Body of pancreas (tissue), 4 donors: Measurements from ENCODE around the gene SART3. TPM values are rescaled to one million over a fixed set of nuclear protein-coding genes. Genes with fewer than 3 reads are reported as not detected.
A peak's percentile ranks its signal among the peaks of the same experiment; 100 is the strongest.

Experiments
- ATAC-seq: fragments of 150-250 bp; one replicate; pipeline ENCODE4 v1.9.1; 2016
- DNase-seq, 4 donors: peaks; one replicate each; pipeline ENCODE4 v3.0.0-alpha.2; 2019
- H3K27ac ChIP-seq, 4 donors: fragments of 200-600 bp; sonication (generic); 1 replicate in 3 of 4; 2 replicates in 1 of 4; pipeline versions ENCODE4 v1.5.1 to v1.6.1; 2016 to 2019; ENCODE audit warnings: mild to moderate bottlenecking in 1 of 4, mixed read lengths in 1 of 4, moderate library complexity in 1 of 4
- H3K27me3 ChIP-seq, 2 donors: fragments of 200-600 bp; sonication (generic); one replicate each; pipeline ENCODE4 v1.6.0; 2016; ENCODE audit warnings: mild to moderate bottlenecking in 1 of 2
- H3K36me3 ChIP-seq, 2 donors: fragments of 200-600 bp; sonication (generic); replicated peaks in 1 of 2; 2 replicates each; pipeline ENCODE4 v1.5.1; 2016; ENCODE audit warnings: low read depth in 2 of 2; ENCODE audit not compliant: insufficient read depth in 1 of 2
- H3K4me1 ChIP-seq: fragments of 200-600 bp; sonication (generic); one replicate; pipeline ENCODE4 v1.6.0; 2016
- H3K4me3 ChIP-seq, 2 donors: fragments of 200-600 bp; sonication (generic); 1 replicate in 1 of 2; 2 replicates in 1 of 2; pipeline ENCODE4 v1.5.1; 2016 to 2019
- H3K9me3 ChIP-seq, 3 donors: fragments of 200-600 bp; sonication (generic); 1 replicate in 2 of 3; 2 replicates in 1 of 3; pipeline ENCODE4 v1.5.1; 2016
- POLR2A ChIP-seq, 3 donors: fragments of 450-650 bp; IDR thresholded peaks; one replicate each; pipeline ENCODE4 v1.6.1; 2016; ENCODE audit warnings: antibody characterized with exemption in 3 of 3, mild to moderate bottlenecking in 2 of 3
- WGBS, 2 donors: methylation state at CpG; one replicate each; pipeline ENCODE4 v1.1.5; 2017; 5-methylcytosine and 5-hydroxymethylcytosine counted together
- intact Hi-C: fragments of 100-400 bp; cut with DNase I; formaldehyde crosslinking; loops from one replicate; pipeline ENCODE4 v1.15.1; 2023
- total RNA-seq, 2 donors: library from RNA; depleted of rRNA; stranded (reverse); fragments of >200 nt; gene quantifications; one replicate each; pipeline ENCODE4 v1.1.0, GENCODE V29; 2016
- TF ChIP-seq, protein P1 (sequence below), 7 experiments: fragments of 450-650 bp in 4 of 7; fragments of 200-600 bp in 3 of 7; sonication (generic) in 3 of 7; IDR thresholded peaks; one replicate each; pipeline ENCODE4 v1.5.1; 2016 to 2019; ENCODE audit warnings: antibody characterized with exemption in 7 of 7

The SART3 gene, protein sequence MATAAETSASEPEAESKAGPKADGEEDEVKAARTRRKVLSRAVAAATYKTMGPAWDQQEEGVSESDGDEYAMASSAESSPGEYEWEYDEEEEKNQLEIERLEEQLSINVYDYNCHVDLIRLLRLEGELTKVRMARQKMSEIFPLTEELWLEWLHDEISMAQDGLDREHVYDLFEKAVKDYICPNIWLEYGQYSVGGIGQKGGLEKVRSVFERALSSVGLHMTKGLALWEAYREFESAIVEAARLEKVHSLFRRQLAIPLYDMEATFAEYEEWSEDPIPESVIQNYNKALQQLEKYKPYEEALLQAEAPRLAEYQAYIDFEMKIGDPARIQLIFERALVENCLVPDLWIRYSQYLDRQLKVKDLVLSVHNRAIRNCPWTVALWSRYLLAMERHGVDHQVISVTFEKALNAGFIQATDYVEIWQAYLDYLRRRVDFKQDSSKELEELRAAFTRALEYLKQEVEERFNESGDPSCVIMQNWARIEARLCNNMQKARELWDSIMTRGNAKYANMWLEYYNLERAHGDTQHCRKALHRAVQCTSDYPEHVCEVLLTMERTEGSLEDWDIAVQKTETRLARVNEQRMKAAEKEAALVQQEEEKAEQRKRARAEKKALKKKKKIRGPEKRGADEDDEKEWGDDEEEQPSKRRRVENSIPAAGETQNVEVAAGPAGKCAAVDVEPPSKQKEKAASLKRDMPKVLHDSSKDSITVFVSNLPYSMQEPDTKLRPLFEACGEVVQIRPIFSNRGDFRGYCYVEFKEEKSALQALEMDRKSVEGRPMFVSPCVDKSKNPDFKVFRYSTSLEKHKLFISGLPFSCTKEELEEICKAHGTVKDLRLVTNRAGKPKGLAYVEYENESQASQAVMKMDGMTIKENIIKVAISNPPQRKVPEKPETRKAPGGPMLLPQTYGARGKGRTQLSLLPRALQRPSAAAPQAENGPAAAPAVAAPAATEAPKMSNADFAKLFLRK
- 10 to 100 TPM; 20.2 to 38.6 TPM for total RNA-seq

DNA sequence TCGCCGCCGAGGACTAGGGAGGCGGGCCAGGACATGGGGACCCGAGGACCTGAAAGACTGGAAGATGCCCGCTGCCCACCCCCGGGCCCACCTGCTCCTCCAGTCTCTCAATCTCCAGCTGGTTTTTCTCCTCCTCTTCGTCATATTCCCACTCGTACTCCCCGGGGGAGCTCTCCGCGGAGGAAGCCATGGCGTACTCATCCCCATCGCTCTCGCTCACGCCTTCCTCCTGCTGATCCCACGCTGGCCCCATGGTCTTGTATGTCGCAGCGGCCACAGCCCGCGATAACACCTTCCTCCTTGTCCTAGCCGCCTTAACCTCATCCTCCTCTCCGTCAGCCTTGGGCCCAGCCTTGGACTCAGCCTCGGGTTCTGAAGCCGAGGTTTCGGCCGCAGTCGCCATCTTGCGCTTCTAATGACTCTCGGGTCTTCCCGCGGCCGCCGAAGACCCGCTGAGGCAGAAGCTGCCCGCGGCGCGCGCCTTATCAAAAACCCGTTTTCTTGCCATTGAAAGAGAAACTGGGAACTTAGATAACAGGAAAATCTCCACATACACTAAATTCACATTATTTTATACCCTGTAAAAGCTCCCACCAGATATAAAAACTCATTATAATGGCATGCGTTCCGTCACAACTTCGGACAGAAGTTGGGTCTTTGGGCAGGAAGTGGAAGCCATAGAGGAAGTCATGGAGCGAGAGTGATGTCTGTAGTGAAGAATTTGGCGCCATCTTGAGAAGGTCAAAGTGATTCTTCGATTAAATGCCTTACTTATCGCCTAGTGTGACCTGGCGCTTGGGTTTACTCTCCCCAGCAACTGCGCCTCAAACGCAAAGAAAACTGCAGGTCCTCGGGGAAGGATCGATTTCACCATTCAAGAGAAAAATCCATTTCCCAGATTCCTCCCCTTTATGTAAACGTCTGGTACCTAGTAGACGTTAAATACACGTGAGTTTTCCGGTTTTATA lies at the start of gene SART3:
SART3 (minus strand) TSS at position 422 of the 968 bp plus-strand sequence; CDS start at position 403, 19 bp downstream.
- ATAC-seq = peak; percentile 79
- 0% methylated on average over 41 to 57 of the region's 57 CpGs for WGBS, 2 donors

DNA sequence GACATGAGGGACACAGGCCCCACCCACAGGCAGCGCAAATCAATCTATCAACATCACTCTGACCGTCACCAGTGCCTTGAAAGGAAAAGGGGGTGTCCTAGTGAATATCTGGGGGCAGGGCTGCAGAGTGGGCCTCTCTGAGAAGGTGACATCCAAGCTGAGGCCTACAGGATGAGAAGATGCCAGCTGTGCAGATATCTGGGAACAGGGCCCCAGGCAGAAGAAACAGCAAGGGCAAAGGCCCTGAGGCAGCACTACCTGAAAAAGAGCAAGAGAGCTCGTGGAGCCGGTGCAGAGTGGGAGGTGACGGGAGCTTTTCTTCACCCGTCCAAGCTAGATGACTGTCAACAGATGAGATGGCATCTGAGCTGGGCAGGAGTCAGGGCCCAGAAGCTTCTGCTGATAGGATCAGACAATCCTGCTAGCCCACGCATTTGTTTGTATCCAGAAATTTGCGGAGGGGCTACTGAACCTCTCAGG lies 49.4 kb upstream of the SART3 start:
- DNase-seq = no peak
- no peaks in the 10 kb centered on the region for H3K36me3 ChIP-seq
- 76 to 79% methylated on average over 7 to 8 of the region's 8 CpGs for WGBS, 2 donors
- no peaks in the 10 kb centered on the region for H3K9me3 ChIP-seq
- no peaks in the 10 kb centered on the region for H3K4me1 ChIP-seq
- H3K4me3 ChIP-seq = no peak overlapping the region
- H3K27me3 ChIP-seq = no peaks in the 10 kb centered on the region
- intact Hi-C loops = loop anchor here (5.0 kb wide), 1 partner anchor 33 kb away; no protein-coding TSS in a partner anchor
- ATAC-seq = no peak
- no peak overlapping the region for H3K27ac ChIP-seq
- TF ChIP-seq, protein P1, sequence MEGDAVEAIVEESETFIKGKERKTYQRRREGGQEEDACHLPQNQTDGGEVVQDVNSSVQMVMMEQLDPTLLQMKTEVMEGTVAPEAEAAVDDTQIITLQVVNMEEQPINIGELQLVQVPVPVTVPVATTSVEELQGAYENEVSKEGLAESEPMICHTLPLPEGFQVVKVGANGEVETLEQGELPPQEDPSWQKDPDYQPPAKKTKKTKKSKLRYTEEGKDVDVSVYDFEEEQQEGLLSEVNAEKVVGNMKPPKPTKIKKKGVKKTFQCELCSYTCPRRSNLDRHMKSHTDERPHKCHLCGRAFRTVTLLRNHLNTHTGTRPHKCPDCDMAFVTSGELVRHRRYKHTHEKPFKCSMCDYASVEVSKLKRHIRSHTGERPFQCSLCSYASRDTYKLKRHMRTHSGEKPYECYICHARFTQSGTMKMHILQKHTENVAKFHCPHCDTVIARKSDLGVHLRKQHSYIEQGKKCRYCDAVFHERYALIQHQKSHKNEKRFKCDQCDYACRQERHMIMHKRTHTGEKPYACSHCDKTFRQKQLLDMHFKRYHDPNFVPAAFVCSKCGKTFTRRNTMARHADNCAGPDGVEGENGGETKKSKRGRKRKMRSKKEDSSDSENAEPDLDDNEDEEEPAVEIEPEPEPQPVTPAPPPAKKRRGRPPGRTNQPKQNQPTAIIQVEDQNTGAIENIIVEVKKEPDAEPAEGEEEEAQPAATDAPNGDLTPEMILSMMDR (IDR thresholded peaks at IDR 0.05) = no peak
- TF ChIP-seq POLR2A (IDR thresholded peaks at IDR 0.05) = no peak

More for the DNA sequence above, at the start of gene SART3:
- Histone ChIP-seq H3K9me3 (no peaks in the 10 kb centered on the region), H3K36me3 (no peaks in the 10 kb centered on the region), H3K27ac (peak within 1 kb of the TSS; percentile 83 to 93 (median 88)), H3K4me3 (peak within 1 kb of the TSS; percentile 93 to 95), H3K27me3 (no peaks in the 10 kb centered on the region), H3K4me1 (peaks cover 45% of the 10 kb centered on the region)
- DNase-seq = peak; percentile 74 to 88 (median 78)
- TF ChIP-seq, protein P1 (IDR thresholded peaks at IDR 0.05) = no peak
- peak in 2 of 3 donors; percentile 68 to 71 for TF ChIP-seq POLR2A (IDR thresholded peaks at IDR 0.05)
- intact Hi-C loops = no loop called here

GRCh38 chr12:108609537-108610335 lies 48.8 kb upstream of the SART3 start:
- H3K27ac ChIP-seq = no peak overlapping the region
- no peaks in the 10 kb centered on the region for H3K36me3 ChIP-seq
- ATAC-seq (peak; percentile 53), DNase-seq (peak; percentile 26 to 52 (median 42))
- no peaks in the 10 kb centered on the region for H3K4me1 ChIP-seq
- H3K27me3 ChIP-seq = no peaks in the 10 kb centered on the region
- H3K9me3 ChIP-seq = no peaks in the 10 kb centered on the region
- intact Hi-C loops = loop anchor here (5.0 kb wide), 1 partner anchor 32 kb away; no protein-coding TSS in a partner anchor
- 36 to 59% methylated on average over 3 to 21 of the region's 21 CpGs for WGBS, 2 donors
- TF ChIP-seq, protein P1 (IDR thresholded peaks at IDR 0.05) = no peak
- TF ChIP-seq POLR2A (IDR thresholded peaks at IDR 0.05) = no peak
- no peak overlapping the region for H3K4me3 ChIP-seq
